Astrocyte (in vitro differentiated cells and primary cell): ENCODE data around the gene METTL8.

ENCODE experiments used
- CTCF ChIP-seq: IDR thresholded peaks from 2 replicates; pipeline ENCODE4 v1.5.1; 2011; ENCODE audit warnings: low read depth, mild to moderate bottlenecking, inconsistent platforms, low read length, moderate library complexity; ENCODE audit not compliant: insufficient read depth
- EZH2 ChIP-seq: IDR thresholded peaks from 2 replicates; pipeline ENCODE4 v1.6.1; 2012; ENCODE audit warnings: mild to moderate bottlenecking, low read length, inconsistent platforms; ENCODE audit not compliant: insufficient read depth

DNA sequence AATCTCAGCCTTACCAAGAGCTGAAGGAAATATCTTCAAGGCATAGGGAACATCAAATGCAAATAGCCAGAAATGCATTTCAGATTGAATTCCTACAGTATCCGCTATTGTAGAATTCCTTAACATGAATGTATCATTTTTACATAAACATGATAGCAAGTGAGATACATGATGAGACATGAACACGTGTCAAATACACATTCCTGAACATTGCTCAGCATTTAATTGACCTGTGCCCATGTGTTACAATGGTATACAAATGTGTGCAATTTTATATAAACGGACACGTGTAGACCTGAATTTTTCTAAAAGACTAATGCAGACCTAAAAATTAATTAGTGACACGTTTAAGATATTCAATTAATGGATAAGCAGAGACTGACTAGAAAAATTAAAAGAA, 140.1 kb downstream of the METTL8 start:
- no peak for TF ChIP-seq CTCF
- no peak for TF ChIP-seq EZH2
